ENCODE results near the gene CAST.
A peak's percentile ranks its signal among the peaks of the same experiment; 100 is the strongest.
"Not testable (repeated sequence)": the region's sequence is repeated elsewhere in the genome, so short reads cannot be mapped to it uniquely, and the experiment has no call there.

CAST gene

GRCh38 chr5:96714951-96715451 is 52.8 kb downstream of the CAST start:
- DNase-seq = peak; percentile 7 to 54 (median 26)

GRCh38 chr5:96716007-96716406 is 53.8 kb downstream of the CAST start:
- DNase-seq = no peak

GRCh38 chr5:96716716-96717115 is 54.5 kb downstream of the CAST start:
- DNase-seq = peak; percentile 6 to 67 (median 11)

- no peak for DNase-seq
Observed at GRCh38 chr5:96717874-96718273, 55.7 kb downstream of the CAST start.

- peak in 1 of 3 experiments; percentile 80 for DNase-seq
Observed at GRCh38 chr5:96718635-96719077, 56.5 kb downstream of the CAST start.

- no peak for DNase-seq
Observed at GRCh38 chr5:96720408-96720807, 58.2 kb downstream of the CAST start.

- no peak for DNase-seq
Observed at GRCh38 chr5:96721351-96721977, 59.3 kb downstream of the CAST start.

GRCh38 chr5:96725257-96725656 is 63.1 kb downstream of the CAST start:
- no peak for DNase-seq

GRCh38 chr5:96726802-96727201 is 64.6 kb downstream of the CAST start:
- peak in 2 of 3 experiments; percentile 50 to 80 for DNase-seq

- no peak for DNase-seq
Observed at GRCh38 chr5:96729156-96729555, 67.0 kb downstream of the CAST start.

- DNase-seq = peak in 2 of 3 experiments; percentile 27 to 95
Observed at GRCh38 chr5:96730586-96730985, 68.4 kb downstream of the CAST start.

GRCh38 chr5:96733771-96734500 is 71.8 kb downstream of the CAST start:
- DNase-seq = peak in 1 of 3 experiments; percentile 16

GRCh38 chr5:96734871-96735325 is 72.7 kb downstream of the CAST start:
- DNase-seq = peak in 1 of 3 experiments; percentile 67

- DNase-seq = no peak
Observed at GRCh38 chr5:96736937-96737336, 74.8 kb downstream of the CAST start.

- peak in 1 of 3 experiments; percentile 31 for DNase-seq
Observed at GRCh38 chr5:96741106-96741505, 78.9 kb downstream of the CAST start.

- peak in 2 of 3 experiments; percentile 27 to 78 for DNase-seq
Observed at GRCh38 chr5:96741891-96742309, 79.7 kb downstream of the CAST start.

GRCh38 chr5:96742538-96742937 is 80.4 kb downstream of the CAST start:
- peak in 1 of 3 experiments; percentile 12 for DNase-seq

GRCh38 chr5:96743065-96743768 is 81.0 kb downstream of the CAST start:
- no peak for DNase-seq

- no peak for DNase-seq
Observed at GRCh38 chr5:96743805-96744204, 81.6 kb downstream of the CAST start.

GRCh38 chr5:96744218-96744617 is 82.0 kb downstream of the CAST start:
- not testable (repeated sequence) for DNase-seq

GRCh38 chr5:96745025-96745424 is 82.8 kb downstream of the CAST start:
- DNase-seq = no peak

GRCh38 chr5:96745844-96746531 is 83.8 kb downstream of the CAST start:
- DNase-seq = peak; percentile 23 to 70 (median 42)

GRCh38 chr5:96747720-96748119 is 85.5 kb downstream of the CAST start:
- DNase-seq = peak in 2 of 3 experiments; percentile 30 to 77
